Thyroid gland (tissue), 4 donors: ENCODE measurements around the gene ERG.

Experiments used
- POLR2A ChIP-seq, 2 donors: fragments of 450-650 bp; IDR thresholded peaks; one replicate each; pipeline ENCODE4 v1.6.1; 2017; ENCODE audit warnings: antibody characterized with exemption in 2 of 2, mild to moderate bottlenecking in 2 of 2, moderate library complexity in 1 of 2
- TF ChIP-seq, protein P1 (sequence below), 6 experiments: fragments of 200-600 bp in 3 of 6; fragments of 450-650 bp in 3 of 6; sonication (generic) in 3 of 6; IDR thresholded peaks; one replicate each; pipeline ENCODE4 v1.5.1; 2016 to 2019; ENCODE audit warnings: antibody characterized with exemption in 6 of 6, mild to moderate bottlenecking in 2 of 6, inconsistent platforms in 1 of 6, moderate library complexity in 1 of 6

DNA sequence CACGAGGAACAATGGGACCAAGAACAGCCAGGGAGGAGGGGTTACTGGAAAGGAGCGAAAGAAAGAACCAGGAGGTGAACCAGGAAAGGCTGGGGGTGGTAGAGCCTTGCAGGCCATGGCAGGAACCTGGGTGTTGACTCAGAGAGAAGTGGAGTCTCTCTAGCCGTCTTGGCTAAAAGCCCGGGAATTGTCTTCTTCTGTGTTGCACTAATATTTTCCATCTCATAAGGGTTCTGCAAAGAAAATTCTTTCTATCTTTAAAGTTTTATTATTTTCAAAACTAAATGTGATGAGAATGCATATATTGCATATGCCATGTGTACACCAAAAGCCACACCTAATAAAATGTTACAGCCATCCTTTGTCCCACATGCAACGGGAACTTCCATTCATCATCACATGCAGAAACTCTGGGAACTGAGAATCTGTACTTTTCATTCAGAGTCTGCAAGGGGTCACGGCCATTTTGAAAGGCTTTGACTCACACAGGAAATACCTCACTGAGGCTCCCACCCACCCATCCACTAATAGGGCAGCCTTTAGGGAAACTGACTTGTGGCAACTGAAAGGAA, 38.0 kb downstream of the ERG start:
- TF ChIP-seq, protein P1, sequence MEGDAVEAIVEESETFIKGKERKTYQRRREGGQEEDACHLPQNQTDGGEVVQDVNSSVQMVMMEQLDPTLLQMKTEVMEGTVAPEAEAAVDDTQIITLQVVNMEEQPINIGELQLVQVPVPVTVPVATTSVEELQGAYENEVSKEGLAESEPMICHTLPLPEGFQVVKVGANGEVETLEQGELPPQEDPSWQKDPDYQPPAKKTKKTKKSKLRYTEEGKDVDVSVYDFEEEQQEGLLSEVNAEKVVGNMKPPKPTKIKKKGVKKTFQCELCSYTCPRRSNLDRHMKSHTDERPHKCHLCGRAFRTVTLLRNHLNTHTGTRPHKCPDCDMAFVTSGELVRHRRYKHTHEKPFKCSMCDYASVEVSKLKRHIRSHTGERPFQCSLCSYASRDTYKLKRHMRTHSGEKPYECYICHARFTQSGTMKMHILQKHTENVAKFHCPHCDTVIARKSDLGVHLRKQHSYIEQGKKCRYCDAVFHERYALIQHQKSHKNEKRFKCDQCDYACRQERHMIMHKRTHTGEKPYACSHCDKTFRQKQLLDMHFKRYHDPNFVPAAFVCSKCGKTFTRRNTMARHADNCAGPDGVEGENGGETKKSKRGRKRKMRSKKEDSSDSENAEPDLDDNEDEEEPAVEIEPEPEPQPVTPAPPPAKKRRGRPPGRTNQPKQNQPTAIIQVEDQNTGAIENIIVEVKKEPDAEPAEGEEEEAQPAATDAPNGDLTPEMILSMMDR (IDR thresholded peaks at IDR 0.05) = no peak
- no peak for TF ChIP-seq POLR2A (IDR thresholded peaks at IDR 0.05)
